GM12873 (cell line): ENCODE measurements around the gene CCDC34.

Experiments used
- CTCF ChIP-seq: IDR thresholded peaks from 2 replicates; pipeline ENCODE4 v1.5.1; 2012; ENCODE audit warnings: low read depth, mild to moderate bottlenecking, moderate library complexity, low read length, control low read depth; ENCODE audit not compliant: insufficient read depth; ENCODE audit errors: missing control alignments

Gene CCDC34

GRCh38 chr11:27291954-27292636, 70.9 kb downstream of the CCDC34 start:
- TF ChIP-seq CTCF = no peak

DNA sequence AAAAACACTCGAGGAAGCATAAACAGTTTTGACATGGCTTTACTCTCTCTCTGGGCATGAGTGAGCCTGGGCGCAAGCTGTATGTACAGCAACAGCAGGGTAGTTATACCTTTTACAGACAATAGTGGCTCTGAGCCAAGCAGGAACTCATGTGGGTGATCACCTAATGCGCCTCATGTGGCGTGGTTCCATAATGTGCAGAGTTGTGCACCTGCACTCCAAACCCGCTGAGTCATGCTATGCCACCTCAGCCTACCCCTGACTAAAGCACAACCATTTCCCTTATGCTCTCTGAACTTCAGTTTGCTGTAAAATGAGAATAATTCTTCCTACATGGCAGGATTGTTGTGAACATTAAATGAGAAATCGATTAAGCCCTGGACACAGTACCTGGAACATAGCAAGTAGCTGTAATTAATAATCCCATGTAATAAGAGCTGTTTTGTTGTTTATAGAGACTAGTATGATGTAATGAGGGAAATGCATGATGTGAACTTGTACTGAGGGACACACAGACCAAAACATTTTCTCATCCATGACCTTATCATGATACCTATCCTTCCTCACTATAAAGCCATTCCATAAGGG, 71.6 kb downstream of the CCDC34 start:
- TF ChIP-seq CTCF = no peak

DNA sequence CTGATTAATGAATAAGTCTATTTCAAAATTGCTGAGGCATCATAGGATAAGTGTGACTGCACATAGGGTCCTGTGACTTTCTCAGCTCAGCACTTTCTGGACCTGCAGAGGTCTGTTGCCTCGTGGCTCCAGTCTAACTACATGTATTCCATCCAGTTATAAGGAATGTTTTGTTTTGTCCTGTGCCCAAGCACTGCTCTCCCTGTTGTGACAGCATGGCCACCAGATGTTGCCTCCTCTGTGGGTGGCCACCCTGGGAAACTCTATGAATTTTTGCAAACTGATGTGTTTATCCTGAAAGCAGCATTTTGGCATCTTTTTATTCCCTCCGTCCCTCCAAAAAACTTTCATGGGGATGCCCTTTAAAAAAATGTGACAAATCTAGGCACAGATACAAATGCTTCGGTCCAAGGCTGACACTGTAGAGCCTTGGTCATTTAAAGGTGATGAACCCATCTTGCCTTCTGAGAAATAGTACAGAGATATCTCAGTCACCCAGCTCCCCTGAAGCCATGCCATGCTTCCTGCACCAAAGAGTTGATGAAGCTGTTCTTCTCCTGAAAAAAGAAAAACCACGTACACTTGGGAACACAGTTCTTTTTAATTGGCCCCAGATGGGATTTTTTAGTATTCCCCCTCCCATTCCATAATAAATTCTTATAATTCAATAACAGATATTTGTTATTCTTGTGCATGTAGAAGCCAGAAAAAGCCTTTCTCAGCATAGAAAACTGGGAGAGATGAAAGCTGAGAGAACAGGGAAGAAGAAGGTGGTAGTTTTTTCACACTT, 72.6 kb downstream of the CCDC34 start:
- TF ChIP-seq CTCF = no peak
